ENCODE results near the gene RPS21.

Gene RPS21

GRCh38 chr20:62378215-62378614, 8.7 kb upstream of the RPS21 start:
- no peak for DNase-seq (ENCODE audit: low spot score)

- DNase-seq (ENCODE audit: low spot score) = no peak
Observed at GRCh38 chr20:62381202-62381797, 5.6 kb upstream of the RPS21 start.

GRCh38 chr20:62381842-62382241, 5.1 kb upstream of the RPS21 start:
- DNase-seq (ENCODE audit: low spot score) = no peak

GRCh38 chr20:62382306-62383198, 4.4 kb upstream of the RPS21 start:
- DNase-seq (ENCODE audit: low spot score) = peak; percentile 80

- no peak for DNase-seq (ENCODE audit: low spot score)
Observed at GRCh38 chr20:62387219-62387913, 463 bp downstream of the RPS21 start.

GRCh38 chr20:62387933-62388635, 1.2 kb downstream of the RPS21 start:
- no peak for DNase-seq (ENCODE audit: low spot score)

- DNase-seq (ENCODE audit: low spot score) = no peak
Observed at GRCh38 chr20:62388839-62389600, 2.1 kb downstream of the RPS21 start.

- DNase-seq (ENCODE audit: low spot score) = no peak
Observed at GRCh38 chr20:62389601-62390087, 2.7 kb downstream of the RPS21 start.

GRCh38 chr20:62390317-62391164, 3.6 kb downstream of the RPS21 start:
- DNase-seq (ENCODE audit: low spot score) = no peak

- no peak for DNase-seq (ENCODE audit: low spot score)
Observed at GRCh38 chr20:62391165-62392076, 4.5 kb downstream of the RPS21 start.

GRCh38 chr20:62392077-62392418, 5.1 kb downstream of the RPS21 start:
- DNase-seq (ENCODE audit: low spot score) = no peak

GRCh38 chr20:62392621-62393334, 5.9 kb downstream of the RPS21 start:
- DNase-seq (ENCODE audit: low spot score) = no peak

- no peak for DNase-seq (ENCODE audit: low spot score)
Observed at GRCh38 chr20:62393335-62393665, 6.4 kb downstream of the RPS21 start.

- DNase-seq (ENCODE audit: low spot score) = no peak
Observed at GRCh38 chr20:62393830-62394229, 6.9 kb downstream of the RPS21 start.

GRCh38 chr20:62394248-62395245, 7.6 kb downstream of the RPS21 start:
- no peak for DNase-seq (ENCODE audit: low spot score)

- no peak for DNase-seq (ENCODE audit: low spot score)
Observed at GRCh38 chr20:62395311-62396242, 8.7 kb downstream of the RPS21 start.

Measured in germinal center (tissue), 1 donor.